HG03045 (cell line): ENCODE measurements around the gene FUCA2.

Experiments
- ATAC-seq: cut with Tn5 transposase; IDR thresholded peaks from one replicate; pipeline ENCODE4 v1.9.1; 2021; ENCODE audit warnings: mild to moderate bottlenecking, moderate library complexity; ENCODE audit not compliant: unreplicated experiment

Gene FUCA2

DNA sequence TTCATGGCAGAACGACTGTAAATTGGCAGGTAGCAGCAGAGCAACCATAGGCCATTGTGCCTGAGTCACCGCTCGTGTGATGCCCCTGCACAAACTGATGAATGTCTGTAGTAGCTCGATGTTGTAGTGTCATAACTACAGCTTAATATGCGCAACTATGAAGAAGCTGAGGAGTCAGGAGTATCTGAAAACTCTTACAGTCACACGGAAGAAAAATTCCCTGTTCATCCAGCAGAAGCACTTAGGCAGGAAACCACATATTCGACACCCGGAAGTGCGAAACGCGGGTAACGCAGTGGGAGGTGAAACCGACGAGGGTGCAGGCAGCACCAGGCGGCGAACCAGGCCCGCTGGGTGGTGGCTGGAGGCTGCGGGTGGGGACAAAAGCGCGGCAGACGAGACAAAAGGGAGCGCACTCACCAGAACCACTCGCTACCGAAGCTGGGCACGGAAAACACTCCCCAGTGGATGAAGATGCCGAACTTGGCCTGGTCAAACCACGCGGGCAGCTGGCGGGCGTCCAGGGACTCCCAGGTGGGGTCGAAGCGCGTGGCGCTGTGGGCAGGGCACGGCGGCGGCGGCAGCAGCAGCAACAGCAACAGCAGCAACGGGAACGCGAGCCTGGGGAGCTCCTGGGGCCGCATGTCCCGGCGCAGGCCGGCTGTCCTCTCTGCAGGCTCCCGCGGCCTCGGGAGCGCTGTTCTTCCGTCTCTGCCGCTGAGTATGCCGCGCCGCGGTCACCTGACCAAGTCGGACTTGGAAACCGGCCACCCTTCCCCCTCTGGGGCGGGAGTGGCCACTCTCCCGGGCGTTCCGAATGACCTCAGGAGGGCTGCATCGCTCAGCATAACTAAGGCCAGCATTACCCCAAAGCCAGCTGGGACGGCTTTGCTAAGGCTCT lies at the start of gene FUCA2:
Gene FUCA2 (minus strand): TSS at position 730 of the 901 bp plus-strand sequence. CDS start 86 bp downstream, at position 644.
- ATAC-seq = peak; percentile 77

DNA sequence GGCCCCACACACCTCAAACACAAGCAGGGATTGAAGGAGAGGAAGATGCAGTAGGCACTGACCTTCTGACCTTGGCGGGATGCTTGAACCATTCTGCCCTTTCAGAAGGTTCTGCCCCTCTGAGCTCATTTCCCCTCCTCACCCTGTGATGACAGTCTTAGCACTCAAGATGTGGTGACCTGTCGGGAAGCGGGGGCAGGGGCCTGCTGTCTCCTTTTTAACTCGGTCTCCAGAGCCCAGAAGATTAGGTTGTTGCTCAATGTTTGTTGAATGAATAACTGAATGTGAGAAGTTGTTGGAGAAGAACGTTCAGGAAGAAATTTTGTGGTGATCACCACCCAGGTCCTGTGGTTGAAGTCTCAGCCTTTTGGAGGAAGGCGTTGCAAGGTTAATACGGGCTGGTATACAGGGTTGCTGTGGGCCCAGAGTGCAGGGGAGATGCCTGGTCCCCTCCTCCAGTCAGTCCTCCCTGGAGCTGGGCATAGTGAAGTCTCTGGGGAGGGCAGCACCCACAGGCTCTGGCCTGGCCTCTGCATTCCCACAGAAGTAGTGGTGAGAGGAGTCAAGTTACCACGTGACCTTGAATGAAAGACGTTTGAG lies 49.7 kb upstream of the FUCA2 start:
- no peak for ATAC-seq

- ATAC-seq = no peak
These were observed 47.6 kb upstream of the FUCA2 start for GRCh38 chr6:143559051-143559660.

- no peak for ATAC-seq
These were observed 45.0 kb upstream of the FUCA2 start for GRCh38 chr6:143556529-143556928.

GRCh38 chr6:143555582-143555981 lies 44.1 kb upstream of the FUCA2 start:
- ATAC-seq = no peak

DNA sequence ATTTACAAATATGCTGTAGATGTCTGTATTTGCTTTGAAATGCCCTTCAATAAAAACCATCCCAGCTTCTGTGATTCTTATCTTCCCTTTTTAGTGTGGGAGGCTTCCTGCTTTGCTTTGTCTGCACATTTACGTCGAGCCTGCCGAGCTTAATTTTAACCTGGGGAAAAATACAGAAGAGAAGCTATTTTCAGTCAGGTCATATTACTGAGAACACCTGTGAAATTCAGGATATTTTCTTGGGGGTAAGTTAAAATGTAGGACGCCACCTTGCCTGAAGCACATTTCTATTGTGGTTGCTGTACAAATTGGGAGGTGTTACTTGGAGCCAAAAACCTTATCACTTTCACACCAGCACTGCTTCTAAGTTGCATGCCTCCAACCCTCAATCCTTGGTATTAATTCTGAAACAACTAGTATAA lies 43.6 kb upstream of the FUCA2 start:
- ATAC-seq = no peak

DNA sequence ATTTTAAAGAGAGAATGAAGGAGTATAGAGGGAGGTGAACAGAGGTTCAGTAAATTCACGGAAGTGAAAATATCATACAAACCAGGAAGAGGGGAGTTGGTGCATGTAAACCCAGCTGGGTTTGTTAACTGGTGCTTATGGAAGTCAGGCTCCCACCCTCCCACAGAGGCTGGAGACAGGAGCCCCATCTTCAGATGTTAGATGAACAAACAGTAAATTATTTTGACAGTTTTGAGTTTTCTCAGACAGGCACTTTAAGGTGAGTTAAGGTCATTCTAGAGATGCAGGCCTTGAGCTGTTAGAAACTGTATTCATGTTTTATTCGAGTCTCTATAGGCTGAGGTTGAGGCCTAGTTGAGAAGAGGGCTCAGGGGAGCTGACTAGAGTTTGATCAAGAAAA lies 41.8 kb upstream of the FUCA2 start:
- ATAC-seq = no peak

DNA sequence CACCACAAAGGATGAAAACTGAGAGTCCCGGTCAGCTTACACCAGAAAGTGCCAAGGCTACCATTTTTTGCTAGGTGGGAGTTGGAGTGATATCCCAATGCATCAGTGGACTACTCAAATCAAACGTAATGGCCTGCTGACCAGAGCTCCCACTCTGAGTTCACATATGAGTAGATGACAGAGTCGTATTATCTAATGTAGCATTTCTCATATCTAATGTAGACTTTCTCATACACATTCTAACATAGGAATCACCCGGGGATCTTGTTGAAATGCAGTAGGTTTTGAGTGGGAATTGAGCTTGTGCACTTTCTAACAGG lies 38.4 kb upstream of the FUCA2 start:
- ATAC-seq = peak; percentile 30

DNA sequence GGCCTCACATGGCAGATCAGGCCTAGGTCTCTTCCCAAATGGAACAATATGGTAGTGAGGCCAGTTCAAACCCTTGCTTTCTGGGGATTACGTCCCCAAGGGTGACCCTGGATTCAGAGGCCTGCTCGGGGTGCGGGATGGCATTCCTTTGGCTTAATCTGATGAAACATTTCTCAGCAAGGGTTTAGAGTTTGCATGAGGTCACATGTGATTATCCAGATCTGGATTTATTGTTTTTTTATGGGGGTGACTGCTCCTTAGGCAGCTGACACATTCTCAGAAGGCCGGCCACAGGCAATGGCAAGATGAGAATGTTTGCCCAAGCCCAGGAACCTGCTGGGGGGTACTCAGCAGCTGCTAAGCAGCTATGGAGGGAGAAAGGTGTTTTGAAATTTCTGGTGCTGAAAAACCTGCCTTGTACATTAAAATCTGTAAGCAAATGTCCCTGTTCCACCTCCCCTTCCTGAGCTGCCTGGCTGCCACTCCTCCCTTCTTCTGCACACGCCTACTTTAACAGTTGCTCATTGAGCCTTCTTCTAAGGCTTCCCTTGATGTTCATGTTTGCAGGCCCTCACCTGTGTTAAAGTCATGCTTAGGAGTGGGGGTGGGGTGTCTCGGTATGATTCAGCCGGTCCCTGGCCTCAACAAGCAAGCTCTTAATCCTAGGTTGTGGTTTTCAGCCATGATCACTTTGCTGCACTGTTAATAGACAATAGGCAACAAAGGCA lies 37.9 kb upstream of the FUCA2 start:
- peak; percentile 60 for ATAC-seq

GRCh38 chr6:143546599-143546998 lies 35.1 kb upstream of the FUCA2 start:
- ATAC-seq = no peak

- ATAC-seq = no peak
These were observed 34.5 kb upstream of the FUCA2 start for GRCh38 chr6:143545976-143546547.

DNA sequence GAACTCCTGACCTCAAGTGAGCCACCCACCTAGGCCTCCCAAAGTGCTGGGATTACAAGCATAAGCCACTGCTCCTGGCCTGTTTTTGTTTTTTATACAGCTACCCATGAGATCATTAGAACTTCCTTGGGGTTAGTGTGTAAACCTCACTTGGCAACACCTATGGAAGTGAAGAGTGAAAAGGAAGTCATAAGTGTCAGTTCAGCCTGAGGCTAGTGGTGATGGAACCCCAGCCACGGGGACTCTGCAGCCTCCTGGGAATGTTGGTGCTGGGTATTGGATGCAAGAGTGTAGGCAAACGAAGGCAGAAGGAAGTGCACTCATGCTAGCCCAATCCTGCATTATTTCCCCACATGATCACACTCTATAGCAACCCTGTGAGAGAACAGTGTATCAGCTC lies 33.6 kb upstream of the FUCA2 start:
- no peak for ATAC-seq

- no peak for ATAC-seq
These were observed 32.6 kb upstream of the FUCA2 start for GRCh38 chr6:143544011-143544696.

DNA sequence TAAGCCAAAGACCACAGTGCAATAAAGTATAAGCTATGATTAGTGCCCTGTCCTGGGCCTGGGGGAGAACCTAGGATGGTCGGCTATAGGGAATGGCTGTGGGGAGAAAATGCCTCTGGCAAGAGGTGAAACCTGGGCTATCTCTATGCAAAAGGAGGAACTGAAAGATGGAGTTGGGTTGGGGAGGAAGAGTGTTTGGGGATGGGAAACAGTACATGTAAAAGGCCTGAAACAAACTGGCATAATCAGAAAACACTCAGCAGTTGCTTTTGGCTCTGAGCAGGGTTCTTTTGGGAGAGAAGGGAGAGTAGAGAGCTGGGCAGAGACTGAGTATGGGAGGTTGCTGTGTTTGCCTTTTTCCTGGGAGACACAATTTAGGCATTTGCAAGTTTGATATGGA lies 31.9 kb upstream of the FUCA2 start:
- ATAC-seq = no peak

DNA sequence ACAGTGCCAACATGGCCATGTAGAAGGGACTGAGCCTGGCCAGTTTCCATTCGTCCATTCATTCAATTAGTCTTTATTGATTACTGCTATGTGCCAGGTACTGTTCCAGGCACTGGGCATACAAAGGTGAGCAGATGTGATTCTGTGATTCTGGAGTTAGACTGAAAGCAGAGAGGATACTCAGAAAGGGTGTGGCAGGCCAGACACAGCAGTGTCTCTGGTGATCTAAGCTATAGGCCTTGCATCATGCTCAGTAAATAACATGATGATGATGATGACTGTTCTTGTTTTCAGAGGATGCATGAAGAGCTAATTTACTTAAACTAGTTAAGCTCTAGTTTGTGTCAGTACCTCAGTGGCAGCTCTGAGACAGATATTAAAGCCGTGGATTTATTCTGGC lies 31.4 kb upstream of the FUCA2 start:
- ATAC-seq = no peak

DNA sequence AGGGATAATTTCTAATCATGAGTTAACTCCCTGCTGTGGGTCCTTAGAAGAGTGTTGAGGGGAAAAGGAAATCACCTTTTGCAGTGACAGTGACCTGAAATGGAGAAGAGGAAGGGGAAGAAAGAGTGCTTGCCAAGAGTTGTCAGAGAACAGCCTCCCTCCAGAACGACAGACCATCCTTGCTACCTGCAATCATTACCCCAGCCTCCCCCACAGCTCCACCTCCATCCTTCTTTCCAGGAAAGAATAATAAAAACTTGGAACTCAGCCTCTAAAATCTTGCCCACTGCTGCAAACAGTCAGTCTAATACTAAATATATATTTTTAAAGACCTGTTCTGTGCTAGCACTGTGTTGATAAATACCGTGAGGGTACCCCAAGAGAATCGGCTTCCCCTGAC lies 28.7 kb upstream of the FUCA2 start:
- no peak for ATAC-seq

- no peak for ATAC-seq
These were observed 28.2 kb upstream of the FUCA2 start for GRCh38 chr6:143539734-143540133.

GRCh38 chr6:143539106-143539505 lies 27.6 kb upstream of the FUCA2 start:
- ATAC-seq = no peak

DNA sequence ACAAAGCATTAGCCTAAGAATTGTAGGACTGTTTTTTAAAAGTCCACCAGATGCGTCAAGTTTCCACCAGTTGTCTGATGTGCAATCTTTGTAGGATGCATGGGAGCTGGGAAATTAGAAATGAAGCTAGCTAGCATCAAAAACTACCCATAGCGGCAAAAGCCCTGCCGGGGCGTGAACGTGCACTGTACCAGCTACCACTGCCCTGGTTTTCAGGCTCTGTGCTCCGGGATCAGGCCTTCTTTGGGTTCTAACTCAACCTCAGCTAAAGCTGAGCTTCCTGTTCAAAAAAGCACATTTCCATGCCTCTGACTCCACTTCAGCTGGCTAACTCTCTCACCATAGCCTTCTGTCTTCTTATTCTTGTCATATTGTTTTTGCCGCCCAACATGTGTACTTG lies 26.9 kb upstream of the FUCA2 start:
- no peak for ATAC-seq

GRCh38 chr6:143536866-143537691 lies 25.6 kb upstream of the FUCA2 start:
- ATAC-seq = peak; percentile 64
